Vagina (tissue), 2 donors: Measurements from ENCODE around the gene PAXX.

ENCODE experiments used
- POLR2A ChIP-seq, 2 donors: fragments of 450-650 bp; IDR thresholded peaks; one replicate each; pipeline ENCODE4 v1.6.1; 2017; ENCODE audit warnings: antibody characterized with exemption in 2 of 2, mild to moderate bottlenecking in 2 of 2, moderate library complexity in 2 of 2
- POLR2AphosphoS5 ChIP-seq, 2 donors: sonication (generic); formaldehyde crosslinking; IDR thresholded peaks; one replicate each; pipeline ENCODE4 v1.9.0; 2017; ENCODE audit warnings: antibody characterized with exemption in 2 of 2, mild to moderate bottlenecking in 2 of 2, low read depth in 1 of 2; ENCODE audit not compliant: insufficient read depth in 1 of 2
- TF ChIP-seq, protein P1 (sequence below), 3 experiments: fragments of 450-650 bp in 2 of 3; fragments of 200-600 bp in 1 of 3; sonication (generic) in 1 of 3; IDR thresholded peaks; one replicate each; pipeline ENCODE4 v1.5.1; 2017 to 2019; ENCODE audit warnings: antibody characterized with exemption in 3 of 3, mild to moderate bottlenecking in 2 of 3, moderate library complexity in 2 of 3

DNA sequence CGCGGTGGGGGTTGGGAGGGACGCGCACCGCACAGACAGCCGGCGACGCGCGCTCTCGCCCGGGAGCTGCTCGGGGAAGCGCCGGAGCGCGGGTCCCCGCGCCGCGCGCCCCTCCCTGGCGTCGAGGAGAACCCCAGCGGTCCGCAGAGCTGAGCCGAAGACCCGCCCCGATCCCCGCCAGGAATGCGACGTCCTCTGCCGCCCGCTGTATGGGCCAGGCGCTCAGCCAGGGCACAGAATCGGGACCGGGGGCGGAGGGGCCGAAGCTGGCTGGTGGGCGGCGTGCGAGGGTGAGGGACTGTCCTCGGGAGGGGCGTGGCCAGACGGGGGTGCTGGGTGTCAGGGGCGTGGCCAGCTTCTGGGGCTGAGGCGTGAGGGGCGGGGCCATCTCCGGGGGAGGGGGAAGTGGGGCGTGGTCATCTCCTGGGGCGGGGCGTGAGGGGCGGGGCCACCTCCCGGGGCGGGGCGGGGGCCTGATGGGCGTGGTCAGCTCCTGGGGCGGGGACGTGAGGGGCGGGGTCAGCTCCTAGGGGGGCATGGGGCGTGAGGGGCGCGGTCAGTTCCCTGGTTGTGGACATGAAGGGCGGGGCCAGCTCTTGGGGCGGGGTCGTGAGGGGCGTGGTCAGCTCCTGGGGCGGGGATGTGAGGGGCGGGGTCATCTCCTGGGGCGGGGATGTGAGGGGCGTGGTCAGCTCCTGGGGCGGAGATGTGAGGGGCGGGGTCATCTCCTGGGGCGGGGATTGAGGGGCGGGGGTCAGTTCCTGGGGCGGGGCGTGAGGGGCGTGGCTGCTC is 14.0 kb upstream of the PAXX start:
- TF ChIP-seq, protein P1, sequence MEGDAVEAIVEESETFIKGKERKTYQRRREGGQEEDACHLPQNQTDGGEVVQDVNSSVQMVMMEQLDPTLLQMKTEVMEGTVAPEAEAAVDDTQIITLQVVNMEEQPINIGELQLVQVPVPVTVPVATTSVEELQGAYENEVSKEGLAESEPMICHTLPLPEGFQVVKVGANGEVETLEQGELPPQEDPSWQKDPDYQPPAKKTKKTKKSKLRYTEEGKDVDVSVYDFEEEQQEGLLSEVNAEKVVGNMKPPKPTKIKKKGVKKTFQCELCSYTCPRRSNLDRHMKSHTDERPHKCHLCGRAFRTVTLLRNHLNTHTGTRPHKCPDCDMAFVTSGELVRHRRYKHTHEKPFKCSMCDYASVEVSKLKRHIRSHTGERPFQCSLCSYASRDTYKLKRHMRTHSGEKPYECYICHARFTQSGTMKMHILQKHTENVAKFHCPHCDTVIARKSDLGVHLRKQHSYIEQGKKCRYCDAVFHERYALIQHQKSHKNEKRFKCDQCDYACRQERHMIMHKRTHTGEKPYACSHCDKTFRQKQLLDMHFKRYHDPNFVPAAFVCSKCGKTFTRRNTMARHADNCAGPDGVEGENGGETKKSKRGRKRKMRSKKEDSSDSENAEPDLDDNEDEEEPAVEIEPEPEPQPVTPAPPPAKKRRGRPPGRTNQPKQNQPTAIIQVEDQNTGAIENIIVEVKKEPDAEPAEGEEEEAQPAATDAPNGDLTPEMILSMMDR (IDR thresholded peaks at IDR 0.05): no peak
- TF ChIP-seq POLR2A (IDR thresholded peaks at IDR 0.05) (peak in 1 of 2 donors; percentile 29), POLR2AphosphoS5 (IDR thresholded peaks at IDR 0.05; ENCODE audit: insufficient read depth in 1 of 2, low read depth in 1 of 2) (no peak)
